ENCODE measurements around the gene ERC1. TPM values are rescaled to one million over a fixed set of nuclear protein-coding genes. Genes with fewer than 3 reads are reported as not detected.

Gene ERC1
- total RNA-seq, 1 donor from 2014 or later, result 82.2 TPM

DNA sequence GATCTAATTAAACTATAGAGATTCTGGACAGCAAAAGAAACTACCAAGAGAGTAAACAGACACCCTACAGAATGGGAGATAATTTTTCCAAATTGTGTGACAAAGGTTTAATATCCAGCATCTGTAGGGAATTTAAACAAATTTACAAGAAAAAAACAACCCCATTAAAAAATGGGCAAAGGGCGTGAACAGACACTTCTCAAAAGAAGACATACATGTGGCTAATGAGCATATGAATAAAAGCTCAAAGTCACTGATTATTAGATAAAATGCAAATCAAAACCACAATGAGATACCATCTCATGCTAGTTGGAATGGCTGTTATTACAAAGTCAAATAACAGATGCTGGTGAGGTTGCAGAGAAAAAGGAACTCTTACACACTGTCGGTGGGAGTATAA lies 309.4 kb downstream of the ERC1 start:
- TF ChIP-seq, protein P1, sequence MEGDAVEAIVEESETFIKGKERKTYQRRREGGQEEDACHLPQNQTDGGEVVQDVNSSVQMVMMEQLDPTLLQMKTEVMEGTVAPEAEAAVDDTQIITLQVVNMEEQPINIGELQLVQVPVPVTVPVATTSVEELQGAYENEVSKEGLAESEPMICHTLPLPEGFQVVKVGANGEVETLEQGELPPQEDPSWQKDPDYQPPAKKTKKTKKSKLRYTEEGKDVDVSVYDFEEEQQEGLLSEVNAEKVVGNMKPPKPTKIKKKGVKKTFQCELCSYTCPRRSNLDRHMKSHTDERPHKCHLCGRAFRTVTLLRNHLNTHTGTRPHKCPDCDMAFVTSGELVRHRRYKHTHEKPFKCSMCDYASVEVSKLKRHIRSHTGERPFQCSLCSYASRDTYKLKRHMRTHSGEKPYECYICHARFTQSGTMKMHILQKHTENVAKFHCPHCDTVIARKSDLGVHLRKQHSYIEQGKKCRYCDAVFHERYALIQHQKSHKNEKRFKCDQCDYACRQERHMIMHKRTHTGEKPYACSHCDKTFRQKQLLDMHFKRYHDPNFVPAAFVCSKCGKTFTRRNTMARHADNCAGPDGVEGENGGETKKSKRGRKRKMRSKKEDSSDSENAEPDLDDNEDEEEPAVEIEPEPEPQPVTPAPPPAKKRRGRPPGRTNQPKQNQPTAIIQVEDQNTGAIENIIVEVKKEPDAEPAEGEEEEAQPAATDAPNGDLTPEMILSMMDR (IDR thresholded peaks at IDR 0.05; ENCODE audit: partially characterized antibody, unreplicated experiment), result no peak
- H3K4me1 Mint-ChIP-seq (ENCODE audit: low read depth, unreplicated experiment), result peaks cover 5% of the 10 kb centered on the region
- H3K9me3 Mint-ChIP-seq (ENCODE audit: unreplicated experiment), result peaks cover 6% of the 10 kb centered on the region
- peaks cover 26% of the 10 kb centered on the region for H3K36me3 Mint-ChIP-seq (ENCODE audit: unreplicated experiment)
- no peak for DNase-seq
- H3K27ac Mint-ChIP-seq (ENCODE audit: unreplicated experiment), result no peak overlapping the region
- H3K4me3 Mint-ChIP-seq (ENCODE audit: unreplicated experiment), result no peak overlapping the region
- H3K27me3 Mint-ChIP-seq (ENCODE audit: unreplicated experiment), result peaks cover 3% of the 10 kb centered on the region

GRCh38 chr12:1302201-1302870 lies 311.3 kb downstream of the ERC1 start:
- H3K27ac Mint-ChIP-seq (ENCODE audit: unreplicated experiment), result no peak overlapping the region
- H3K9me3 Mint-ChIP-seq (ENCODE audit: unreplicated experiment), result peaks cover 4% of the 10 kb centered on the region
- H3K36me3 Mint-ChIP-seq (ENCODE audit: unreplicated experiment), result peaks cover 26% of the 10 kb centered on the region
- peaks cover 17% of the 10 kb centered on the region for H3K4me1 Mint-ChIP-seq (ENCODE audit: low read depth, unreplicated experiment)
- TF ChIP-seq, protein P1 (IDR thresholded peaks at IDR 0.05; ENCODE audit: partially characterized antibody, unreplicated experiment), result no peak
- H3K27me3 Mint-ChIP-seq (ENCODE audit: unreplicated experiment), result peaks cover 3% of the 10 kb centered on the region
- no peak overlapping the region for H3K4me3 Mint-ChIP-seq (ENCODE audit: unreplicated experiment)
- no peak for DNase-seq

DNA sequence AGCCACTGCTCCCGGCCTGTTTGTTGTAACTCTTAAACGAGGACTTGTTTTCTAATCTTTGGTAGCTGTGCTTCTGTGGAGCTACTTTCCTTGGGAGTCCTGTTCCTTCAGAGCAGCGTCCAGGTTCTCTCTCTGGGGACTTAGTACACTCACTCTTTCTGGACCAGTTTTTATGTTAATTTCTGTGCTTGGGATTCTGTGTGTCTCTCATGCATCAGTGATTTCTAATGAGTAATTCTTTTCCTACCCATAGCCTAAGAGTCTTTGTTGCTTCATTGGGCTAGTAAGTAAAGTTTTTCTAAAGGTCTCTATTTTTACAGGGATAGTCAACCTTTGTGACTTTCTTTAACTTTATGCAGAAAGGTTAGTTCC lies 314.0 kb downstream of the ERC1 start:
- Mint-ChIP-seq H3K4me1 (ENCODE audit: low read depth, unreplicated experiment) (peaks cover 23% of the 10 kb centered on the region), H3K27ac (ENCODE audit: unreplicated experiment) (no peak overlapping the region), H3K27me3 (ENCODE audit: unreplicated experiment) (peaks cover 3% of the 10 kb centered on the region), H3K4me3 (ENCODE audit: unreplicated experiment) (no peak overlapping the region), H3K36me3 (ENCODE audit: unreplicated experiment) (peaks cover 8% of the 10 kb centered on the region), H3K9me3 (ENCODE audit: unreplicated experiment) (no peaks in the 10 kb centered on the region)
- DNase-seq, result no peak
- TF ChIP-seq, protein P1 (IDR thresholded peaks at IDR 0.05; ENCODE audit: partially characterized antibody, unreplicated experiment), result no peak

DNA sequence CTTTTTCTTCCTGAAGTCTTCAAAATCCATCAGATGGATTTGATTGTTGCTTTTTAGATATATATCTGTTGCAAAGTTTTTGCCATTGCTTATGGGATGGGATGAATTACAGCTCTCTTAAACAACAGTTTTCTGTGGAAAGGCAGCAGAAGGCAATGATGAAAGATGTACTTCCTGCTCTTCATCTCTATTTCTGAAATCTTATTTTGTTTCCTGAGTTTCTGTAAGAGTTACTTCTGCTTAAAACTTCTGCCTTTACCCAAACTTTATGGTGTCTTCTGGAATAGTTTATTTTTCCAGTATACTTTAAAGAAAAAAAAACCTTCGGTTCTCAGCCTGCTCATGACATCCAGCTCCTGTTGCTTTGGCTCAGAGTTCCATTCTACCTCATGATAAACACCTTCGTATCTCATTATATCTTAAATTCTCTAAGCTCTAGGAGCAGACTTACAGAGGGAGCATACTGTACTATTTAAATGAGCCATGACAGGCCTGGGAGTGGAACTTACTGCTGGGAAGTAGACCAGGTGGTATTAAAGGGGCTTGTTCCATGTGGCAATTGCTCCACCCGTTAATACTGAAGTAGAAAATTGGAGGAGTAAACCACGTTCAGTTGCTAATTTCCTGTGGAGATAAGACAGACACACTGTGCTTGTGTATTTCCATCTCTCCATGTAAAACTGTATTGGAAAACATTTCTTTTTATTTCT lies 314.9 kb downstream of the ERC1 start:
- peaks cover 3% of the 10 kb centered on the region for H3K27me3 Mint-ChIP-seq (ENCODE audit: unreplicated experiment)
- TF ChIP-seq, protein P1 (IDR thresholded peaks at IDR 0.05; ENCODE audit: partially characterized antibody, unreplicated experiment), result no peak
- no peaks in the 10 kb centered on the region for H3K9me3 Mint-ChIP-seq (ENCODE audit: unreplicated experiment)
- no peak overlapping the region for H3K27ac Mint-ChIP-seq (ENCODE audit: unreplicated experiment)
- H3K4me3 Mint-ChIP-seq (ENCODE audit: unreplicated experiment), result no peak overlapping the region
- peaks cover 28% of the 10 kb centered on the region for H3K4me1 Mint-ChIP-seq (ENCODE audit: low read depth, unreplicated experiment)
- no peaks in the 10 kb centered on the region for H3K36me3 Mint-ChIP-seq (ENCODE audit: unreplicated experiment)
- no peak for DNase-seq

GRCh38 chr12:1306817-1307216 lies 315.8 kb downstream of the ERC1 start:
- no peak for DNase-seq
- peaks cover 3% of the 10 kb centered on the region for H3K27me3 Mint-ChIP-seq (ENCODE audit: unreplicated experiment)
- no peak overlapping the region for H3K27ac Mint-ChIP-seq (ENCODE audit: unreplicated experiment)
- TF ChIP-seq, protein P1 (IDR thresholded peaks at IDR 0.05; ENCODE audit: partially characterized antibody, unreplicated experiment), result no peak
- peaks cover 28% of the 10 kb centered on the region for H3K4me1 Mint-ChIP-seq (ENCODE audit: low read depth, unreplicated experiment)
- H3K9me3 Mint-ChIP-seq (ENCODE audit: unreplicated experiment), result no peaks in the 10 kb centered on the region
- H3K4me3 Mint-ChIP-seq (ENCODE audit: unreplicated experiment), result no peak overlapping the region
- H3K36me3 Mint-ChIP-seq (ENCODE audit: unreplicated experiment), result no peaks in the 10 kb centered on the region

Measured in glutamatergic neuron (in vitro differentiated cells).